Endothelial cell (in vitro differentiated cells): Measurements from ENCODE around the gene FUT4. TPM values are rescaled to one million over a fixed set of nuclear protein-coding genes. Genes with fewer than 3 reads are reported as not detected.

ENCODE experiments used
- DNase-seq: peaks from one replicate; pipeline ENCODE4 v3.0.0; 2021; ENCODE audit warnings: low spot score
- H3K27ac Mint-ChIP-seq: one replicate; pipeline ENCODE4 v1.8.0; 2021; ENCODE audit warnings: mixed read lengths, inconsistent platforms; ENCODE audit not compliant: unreplicated experiment
- H3K27me3 Mint-ChIP-seq: one replicate; pipeline ENCODE4 v1.8.0; 2021; ENCODE audit warnings: mild to moderate bottlenecking, moderate library complexity, mixed read lengths, inconsistent platforms; ENCODE audit not compliant: unreplicated experiment
- H3K36me3 Mint-ChIP-seq: one replicate; pipeline ENCODE4 v1.8.0; 2021; ENCODE audit warnings: mild to moderate bottlenecking, low read depth, mixed read lengths, inconsistent platforms; ENCODE audit not compliant: unreplicated experiment
- H3K4me1 Mint-ChIP-seq: one replicate; pipeline ENCODE4 v1.8.0; 2021; ENCODE audit warnings: mild to moderate bottlenecking, mixed read lengths, inconsistent platforms; ENCODE audit not compliant: unreplicated experiment
- H3K4me3 Mint-ChIP-seq: one replicate; pipeline ENCODE4 v1.8.0; 2021; ENCODE audit warnings: mild to moderate bottlenecking, mixed read lengths, inconsistent platforms; ENCODE audit not compliant: unreplicated experiment
- H3K9me3 Mint-ChIP-seq: one replicate; pipeline ENCODE4 v1.8.0; 2021; ENCODE audit warnings: mixed read lengths, inconsistent platforms; ENCODE audit not compliant: unreplicated experiment
- total RNA-seq: library from RNA; stranded (reverse); fragmentation: NEBNext Ultra II Directional; extraction: Animal tissue kit (Norgen Biotek cat#: 25700); gene quantifications from one replicate; pipeline ENCODE4 v1.2.1, GENCODE V29; 2021; ENCODE audit not compliant: unreplicated experiment
- TF ChIP-seq, protein P1 (sequence below): fragments of 200-600 bp; sonication (generic); IDR thresholded peaks from one replicate; pipeline ENCODE4 v1.5.0; 2021; ENCODE audit warnings: antibody characterized with exemption; ENCODE audit not compliant: unreplicated experiment

Gene FUT4
- total RNA-seq, 1 donor from 2014 or later, result 6.3 TPM

DNA sequence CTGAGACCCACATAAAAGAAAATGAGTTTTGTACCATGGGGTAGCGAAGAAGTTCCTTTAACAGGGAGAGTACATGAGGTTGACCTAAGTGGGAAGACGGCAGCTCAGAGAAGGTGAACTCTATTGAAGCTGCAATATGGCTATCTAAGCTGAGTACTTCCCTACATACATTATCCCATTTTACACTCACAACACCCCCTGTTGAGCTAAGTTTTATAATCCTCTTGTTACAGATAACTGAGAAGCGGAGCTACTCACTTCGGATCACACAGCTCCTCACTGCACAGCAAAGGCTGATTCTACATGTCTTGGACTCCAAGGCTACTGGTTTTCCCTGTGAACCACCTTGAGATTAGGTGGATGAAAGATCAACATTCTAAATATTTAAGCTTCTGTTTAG is 15.2 kb downstream of the FUT4 start:
- no peak overlapping the region for H3K27ac Mint-ChIP-seq
- no peak overlapping the region for H3K4me3 Mint-ChIP-seq
- peaks cover 18% of the 10 kb centered on the region for H3K4me1 Mint-ChIP-seq
- H3K36me3 Mint-ChIP-seq, result no peaks in the 10 kb centered on the region
- TF ChIP-seq, protein P1, sequence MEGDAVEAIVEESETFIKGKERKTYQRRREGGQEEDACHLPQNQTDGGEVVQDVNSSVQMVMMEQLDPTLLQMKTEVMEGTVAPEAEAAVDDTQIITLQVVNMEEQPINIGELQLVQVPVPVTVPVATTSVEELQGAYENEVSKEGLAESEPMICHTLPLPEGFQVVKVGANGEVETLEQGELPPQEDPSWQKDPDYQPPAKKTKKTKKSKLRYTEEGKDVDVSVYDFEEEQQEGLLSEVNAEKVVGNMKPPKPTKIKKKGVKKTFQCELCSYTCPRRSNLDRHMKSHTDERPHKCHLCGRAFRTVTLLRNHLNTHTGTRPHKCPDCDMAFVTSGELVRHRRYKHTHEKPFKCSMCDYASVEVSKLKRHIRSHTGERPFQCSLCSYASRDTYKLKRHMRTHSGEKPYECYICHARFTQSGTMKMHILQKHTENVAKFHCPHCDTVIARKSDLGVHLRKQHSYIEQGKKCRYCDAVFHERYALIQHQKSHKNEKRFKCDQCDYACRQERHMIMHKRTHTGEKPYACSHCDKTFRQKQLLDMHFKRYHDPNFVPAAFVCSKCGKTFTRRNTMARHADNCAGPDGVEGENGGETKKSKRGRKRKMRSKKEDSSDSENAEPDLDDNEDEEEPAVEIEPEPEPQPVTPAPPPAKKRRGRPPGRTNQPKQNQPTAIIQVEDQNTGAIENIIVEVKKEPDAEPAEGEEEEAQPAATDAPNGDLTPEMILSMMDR, result no peak
- H3K27me3 Mint-ChIP-seq, result no peaks in the 10 kb centered on the region
- no peaks in the 10 kb centered on the region for H3K9me3 Mint-ChIP-seq
- no peak for DNase-seq

DNA sequence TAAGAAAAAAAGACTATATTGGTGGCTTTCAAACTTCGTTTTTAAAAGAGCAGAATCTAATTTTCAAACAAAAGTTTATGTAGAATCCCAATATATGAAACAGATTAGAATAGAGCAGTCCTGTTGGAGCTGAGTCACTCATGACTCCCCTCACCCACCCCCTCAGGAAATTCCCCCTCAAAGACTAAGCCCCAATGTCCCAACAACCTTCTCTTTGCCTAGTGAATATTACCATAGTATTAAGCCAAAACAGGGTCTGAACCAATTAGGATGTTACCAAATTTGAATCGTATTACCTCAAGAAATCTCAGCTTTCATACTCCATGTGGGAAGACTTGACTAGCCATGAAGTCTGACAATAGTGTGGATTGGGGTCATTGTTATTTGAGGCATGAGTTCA is 15.6 kb downstream of the FUT4 start:
- no peaks in the 10 kb centered on the region for H3K27me3 Mint-ChIP-seq
- H3K36me3 Mint-ChIP-seq, result no peaks in the 10 kb centered on the region
- H3K9me3 Mint-ChIP-seq, result no peaks in the 10 kb centered on the region
- no peak overlapping the region for H3K4me3 Mint-ChIP-seq
- no peak for DNase-seq
- H3K4me1 Mint-ChIP-seq, result peaks cover 18% of the 10 kb centered on the region
- TF ChIP-seq, protein P1, result no peak
- no peak overlapping the region for H3K27ac Mint-ChIP-seq

DNA sequence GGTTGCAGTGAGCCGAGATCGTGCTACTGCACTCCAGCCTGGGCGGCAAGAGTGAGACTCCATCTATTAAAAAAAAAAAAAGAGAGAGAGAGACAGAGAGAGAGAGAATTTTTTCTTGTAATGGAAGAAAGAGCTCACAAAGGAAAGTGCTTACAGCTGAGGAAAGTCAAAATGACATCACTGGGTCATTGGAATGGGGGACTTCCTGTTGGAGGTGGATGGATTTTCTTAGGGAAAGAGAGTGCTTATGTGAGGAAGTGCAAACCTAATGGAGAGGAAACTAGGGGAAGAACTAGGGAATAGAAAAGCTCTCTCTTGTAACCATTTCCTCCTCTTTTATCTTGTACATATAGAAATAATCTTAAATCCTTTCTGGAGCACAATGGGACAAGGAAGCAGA is 17.1 kb downstream of the FUT4 start:
- H3K9me3 Mint-ChIP-seq, result no peaks in the 10 kb centered on the region
- TF ChIP-seq, protein P1, result no peak
- H3K36me3 Mint-ChIP-seq, result no peaks in the 10 kb centered on the region
- no peak for DNase-seq
- H3K27ac Mint-ChIP-seq, result peak overlapping the region; percentile 75
- H3K4me3 Mint-ChIP-seq, result no peak overlapping the region
- no peaks in the 10 kb centered on the region for H3K27me3 Mint-ChIP-seq
- peaks cover 18% of the 10 kb centered on the region for H3K4me1 Mint-ChIP-seq

DNA sequence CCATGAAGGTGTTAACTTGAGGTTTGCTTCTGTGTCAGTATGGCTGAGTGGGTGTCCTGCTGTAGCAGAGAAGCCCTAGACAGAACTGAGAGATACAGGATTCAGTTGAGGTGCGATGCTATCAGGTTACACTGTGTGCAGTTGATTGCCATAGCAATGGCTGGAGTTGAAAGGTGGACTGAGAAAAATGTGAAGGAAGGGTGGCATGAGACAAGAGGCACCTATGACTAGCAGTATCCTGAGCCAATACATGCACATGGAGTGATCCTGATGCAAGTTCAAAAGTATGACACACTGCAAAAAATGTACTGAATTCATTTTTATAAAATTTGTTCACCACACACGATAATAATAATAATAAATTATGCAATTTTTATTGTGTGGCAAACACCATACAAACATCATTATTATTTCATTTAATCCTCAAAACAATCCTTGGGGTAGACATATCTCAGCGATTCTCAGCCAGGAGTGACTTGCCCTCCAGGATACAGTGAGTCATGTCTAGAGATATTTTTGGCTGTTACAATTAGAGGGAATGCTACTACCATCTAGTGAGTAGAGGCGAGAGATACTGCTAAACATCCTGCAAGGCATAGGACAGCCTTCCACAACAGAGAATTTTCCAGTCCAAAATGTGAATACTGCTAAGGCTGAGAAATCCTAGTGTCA is 19.6 kb downstream of the FUT4 start:
- H3K4me1 Mint-ChIP-seq, result peaks cover 18% of the 10 kb centered on the region
- no peak for DNase-seq
- H3K4me3 Mint-ChIP-seq, result no peak overlapping the region
- peak overlapping the region; percentile 1 for H3K27ac Mint-ChIP-seq
- no peaks in the 10 kb centered on the region for H3K9me3 Mint-ChIP-seq
- TF ChIP-seq, protein P1, result no peak
- H3K36me3 Mint-ChIP-seq, result no peaks in the 10 kb centered on the region
- H3K27me3 Mint-ChIP-seq, result no peaks in the 10 kb centered on the region

DNA sequence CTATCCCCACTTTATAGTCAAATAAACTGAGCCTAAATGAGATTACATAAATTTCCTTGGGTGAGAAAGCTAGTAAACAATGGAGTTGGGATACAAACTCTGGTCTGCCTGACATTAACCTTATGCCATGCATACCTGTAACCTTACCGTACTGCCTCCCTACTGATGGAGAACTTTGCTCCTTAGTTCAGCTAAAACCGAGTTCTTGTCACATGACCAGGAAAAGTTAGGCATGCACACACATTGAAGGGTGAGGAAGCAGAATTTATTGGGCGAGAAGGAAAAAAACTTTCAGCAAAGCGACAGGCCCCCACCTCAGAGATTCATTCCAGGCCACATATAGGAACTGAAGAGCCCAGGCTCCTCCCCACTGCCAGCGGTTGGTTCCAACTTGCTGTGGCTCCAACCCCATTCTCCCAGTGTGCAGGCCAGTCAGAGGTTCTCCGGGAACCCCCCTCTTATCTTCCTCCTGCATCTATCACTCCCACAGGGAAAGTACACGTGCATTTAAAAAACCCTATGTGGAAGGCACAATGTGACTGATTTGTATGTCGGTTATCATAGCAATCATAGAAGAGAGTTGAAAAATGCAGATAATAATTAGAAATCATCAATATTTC is 20.2 kb downstream of the FUT4 start:
- no peaks in the 10 kb centered on the region for H3K36me3 Mint-ChIP-seq
- peaks cover 18% of the 10 kb centered on the region for H3K4me1 Mint-ChIP-seq
- TF ChIP-seq, protein P1, result no peak
- H3K27ac Mint-ChIP-seq, result no peak overlapping the region
- no peaks in the 10 kb centered on the region for H3K9me3 Mint-ChIP-seq
- no peak overlapping the region for H3K4me3 Mint-ChIP-seq
- no peak for DNase-seq
- H3K27me3 Mint-ChIP-seq, result no peaks in the 10 kb centered on the region
